ENCODE results near the gene LPAR6. TPM values are rescaled to one million over a fixed set of nuclear protein-coding genes. Genes with fewer than 3 reads are reported as not detected.

Gene LPAR6
- total RNA-seq, 1 donor from 2014 or later = 98.0 TPM

DNA sequence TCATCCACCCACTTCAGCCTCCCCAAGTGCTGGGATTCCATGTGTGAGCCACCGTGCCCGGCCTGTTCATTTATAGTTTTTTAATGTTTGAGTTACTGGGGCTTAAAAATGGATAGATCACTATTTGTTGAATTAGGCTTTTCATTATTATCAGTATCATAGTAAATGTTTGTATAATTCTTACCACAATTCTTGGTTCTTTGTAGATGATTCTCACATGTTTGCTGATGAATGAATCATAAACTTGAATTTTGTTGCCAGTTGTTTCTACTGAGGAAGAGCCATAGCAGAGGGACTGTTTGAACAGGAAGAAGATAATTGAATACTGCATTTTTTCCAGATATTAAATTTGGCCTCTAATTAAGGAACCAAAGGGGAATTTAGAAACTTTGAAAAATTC, 2.6 kb upstream of the LPAR6 start:
- DNase-seq (ENCODE audit: low spot score) = no peak
- Mint-ChIP-seq H3K4me1 (ENCODE audit: unreplicated experiment) (peaks cover 11% of the 10 kb centered on the region), H3K36me3 (ENCODE audit: low read depth, unreplicated experiment) (peaks cover 53% of the 10 kb centered on the region), H3K4me3 (ENCODE audit: unreplicated experiment) (peak overlapping the region; percentile 82), H3K9me3 (ENCODE audit: unreplicated experiment) (peaks cover 8% of the 10 kb centered on the region), H3K27ac (ENCODE audit: unreplicated experiment) (no peak overlapping the region), H3K27me3 (ENCODE audit: unreplicated experiment) (no peaks in the 10 kb centered on the region)
- TF ChIP-seq, protein P1, sequence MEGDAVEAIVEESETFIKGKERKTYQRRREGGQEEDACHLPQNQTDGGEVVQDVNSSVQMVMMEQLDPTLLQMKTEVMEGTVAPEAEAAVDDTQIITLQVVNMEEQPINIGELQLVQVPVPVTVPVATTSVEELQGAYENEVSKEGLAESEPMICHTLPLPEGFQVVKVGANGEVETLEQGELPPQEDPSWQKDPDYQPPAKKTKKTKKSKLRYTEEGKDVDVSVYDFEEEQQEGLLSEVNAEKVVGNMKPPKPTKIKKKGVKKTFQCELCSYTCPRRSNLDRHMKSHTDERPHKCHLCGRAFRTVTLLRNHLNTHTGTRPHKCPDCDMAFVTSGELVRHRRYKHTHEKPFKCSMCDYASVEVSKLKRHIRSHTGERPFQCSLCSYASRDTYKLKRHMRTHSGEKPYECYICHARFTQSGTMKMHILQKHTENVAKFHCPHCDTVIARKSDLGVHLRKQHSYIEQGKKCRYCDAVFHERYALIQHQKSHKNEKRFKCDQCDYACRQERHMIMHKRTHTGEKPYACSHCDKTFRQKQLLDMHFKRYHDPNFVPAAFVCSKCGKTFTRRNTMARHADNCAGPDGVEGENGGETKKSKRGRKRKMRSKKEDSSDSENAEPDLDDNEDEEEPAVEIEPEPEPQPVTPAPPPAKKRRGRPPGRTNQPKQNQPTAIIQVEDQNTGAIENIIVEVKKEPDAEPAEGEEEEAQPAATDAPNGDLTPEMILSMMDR (IDR thresholded peaks at IDR 0.05; ENCODE audit: unreplicated experiment) = no peak

DNA sequence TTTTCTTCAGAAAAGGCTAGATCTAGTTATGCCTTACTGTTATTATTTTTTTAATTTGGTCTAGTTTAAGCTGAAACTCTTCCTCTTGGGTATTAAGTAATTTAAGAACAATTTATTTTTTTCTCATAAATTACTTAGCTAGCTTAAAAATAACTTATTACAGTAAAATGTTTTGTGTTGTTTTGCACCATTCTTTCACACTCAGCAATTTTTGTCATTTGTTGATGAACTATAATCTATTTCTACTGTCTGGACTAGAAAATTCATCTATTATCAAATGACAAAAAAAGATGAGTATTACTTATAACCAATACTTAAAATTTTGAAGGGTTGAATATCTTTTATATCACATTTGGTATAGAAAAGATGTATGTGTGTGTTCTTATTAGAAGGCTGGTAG, 1.6 kb upstream of the LPAR6 start:
- H3K36me3 Mint-ChIP-seq (ENCODE audit: low read depth, unreplicated experiment) = peaks cover 52% of the 10 kb centered on the region
- H3K4me1 Mint-ChIP-seq (ENCODE audit: unreplicated experiment) = peaks cover 11% of the 10 kb centered on the region
- H3K27me3 Mint-ChIP-seq (ENCODE audit: unreplicated experiment) = no peaks in the 10 kb centered on the region

DNA sequence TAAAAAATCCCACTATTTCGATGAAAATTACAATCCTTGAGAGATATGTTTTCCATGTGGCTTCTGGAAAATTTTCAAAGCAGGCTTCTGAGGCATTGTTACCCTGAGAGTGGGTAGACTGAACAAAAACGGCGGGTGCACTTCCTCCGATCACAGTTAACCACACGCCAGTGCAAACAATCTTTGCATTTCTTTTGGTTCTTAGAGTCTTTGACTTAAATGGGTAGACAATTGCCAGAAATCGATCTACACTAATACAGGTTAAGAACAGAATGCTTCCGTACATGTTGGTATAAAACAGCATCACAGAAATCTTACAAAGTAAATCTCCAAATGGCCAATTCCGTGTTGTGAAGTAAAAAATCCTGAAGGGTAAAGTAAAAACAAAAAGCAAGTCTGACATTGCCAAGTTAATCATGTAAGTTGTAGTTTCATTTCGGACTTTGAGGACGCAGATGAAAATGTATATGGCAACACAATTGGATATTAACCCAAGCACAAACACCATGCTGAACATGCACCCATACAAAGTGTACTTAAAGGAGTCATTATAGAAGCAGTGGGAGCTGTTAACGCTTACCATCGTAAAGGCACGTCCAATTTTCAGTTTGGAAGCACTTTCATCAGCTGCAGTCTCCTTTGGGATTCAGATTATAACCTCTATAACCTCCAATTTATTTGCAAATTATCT, 927 bp downstream of the LPAR6 start:
- TF ChIP-seq, protein P1 (IDR thresholded peaks at IDR 0.05; ENCODE audit: unreplicated experiment) = no peak
- Mint-ChIP-seq H3K27me3 (ENCODE audit: unreplicated experiment) (no peaks in the 10 kb centered on the region), H3K36me3 (ENCODE audit: low read depth, unreplicated experiment) (peaks cover 35% of the 10 kb centered on the region), H3K4me1 (ENCODE audit: unreplicated experiment) (peaks cover 23% of the 10 kb centered on the region), H3K9me3 (ENCODE audit: unreplicated experiment) (no peaks in the 10 kb centered on the region), H3K4me3 (ENCODE audit: unreplicated experiment) (peak overlapping the region; percentile 100), H3K27ac (ENCODE audit: unreplicated experiment) (peak overlapping the region; percentile 99)
- no peak for DNase-seq (ENCODE audit: low spot score)

More for the DNA sequence above, 1.6 kb upstream of the LPAR6 start:
- H3K27ac Mint-ChIP-seq (ENCODE audit: unreplicated experiment) = no peak overlapping the region
- TF ChIP-seq, protein P1 (IDR thresholded peaks at IDR 0.05; ENCODE audit: unreplicated experiment) = no peak
- H3K9me3 Mint-ChIP-seq (ENCODE audit: unreplicated experiment) = peaks cover 8% of the 10 kb centered on the region
- no peak overlapping the region for H3K4me3 Mint-ChIP-seq (ENCODE audit: unreplicated experiment)
- DNase-seq (ENCODE audit: low spot score) = no peak

DNA sequence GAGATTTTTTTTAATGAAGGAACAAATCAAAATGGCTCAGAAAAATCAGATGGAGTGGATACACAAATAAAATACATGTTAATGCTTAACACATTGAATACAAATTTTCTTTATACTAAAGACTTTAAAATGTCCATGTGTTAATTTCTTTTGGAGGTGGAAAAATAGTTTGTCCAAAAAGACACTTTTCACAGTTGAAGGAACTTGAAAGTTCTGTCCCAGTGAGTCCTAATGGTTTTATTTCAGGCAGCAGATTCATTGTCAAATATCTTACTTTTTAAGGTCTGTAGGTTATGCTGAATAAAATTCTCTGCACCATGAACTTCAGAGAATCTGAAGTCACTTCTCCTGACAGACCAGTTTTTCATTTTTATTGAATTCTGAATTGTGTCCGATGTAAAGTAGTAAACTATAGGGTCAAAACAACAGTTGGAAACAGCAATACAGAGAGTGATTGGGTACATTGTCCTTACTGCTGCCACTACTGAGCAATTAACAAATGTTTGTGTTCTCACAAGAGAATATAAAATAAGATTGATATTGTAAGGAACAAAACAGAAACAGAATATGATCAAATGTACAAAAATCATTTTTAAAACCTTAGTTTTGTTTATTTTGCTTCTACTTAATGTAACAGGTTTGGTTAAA, 1.6 kb downstream of the LPAR6 start:
- Mint-ChIP-seq H3K4me3 (ENCODE audit: unreplicated experiment) (peak overlapping the region; percentile 100), H3K27ac (ENCODE audit: unreplicated experiment) (peak overlapping the region; percentile 99), H3K27me3 (ENCODE audit: unreplicated experiment) (no peaks in the 10 kb centered on the region), H3K9me3 (ENCODE audit: unreplicated experiment) (no peaks in the 10 kb centered on the region), H3K36me3 (ENCODE audit: low read depth, unreplicated experiment) (peaks cover 32% of the 10 kb centered on the region), H3K4me1 (ENCODE audit: unreplicated experiment) (peaks cover 25% of the 10 kb centered on the region)
- DNase-seq (ENCODE audit: low spot score) = no peak
- TF ChIP-seq, protein P1 (IDR thresholded peaks at IDR 0.05; ENCODE audit: unreplicated experiment) = no peak

DNA sequence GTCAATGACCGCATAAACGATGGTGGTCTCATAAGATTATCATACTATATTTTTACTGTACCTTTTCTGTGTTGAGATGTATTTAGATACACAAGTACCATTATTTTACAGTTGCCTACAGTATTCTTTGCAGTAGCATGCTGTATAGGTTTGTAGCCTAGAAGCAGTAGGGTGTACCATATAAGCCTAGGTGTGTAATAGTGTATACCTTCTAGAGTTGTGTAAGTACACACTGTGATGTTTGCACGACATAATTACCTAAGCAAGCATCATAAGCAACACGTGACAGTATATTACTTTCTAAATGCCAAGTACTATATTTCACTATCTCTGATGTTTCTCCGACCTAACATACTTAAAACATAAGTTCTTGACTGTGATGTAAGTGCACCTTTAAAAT, 2.7 kb downstream of the LPAR6 start:
- Mint-ChIP-seq H3K9me3 (ENCODE audit: unreplicated experiment) (no peaks in the 10 kb centered on the region), H3K36me3 (ENCODE audit: low read depth, unreplicated experiment) (peaks cover 23% of the 10 kb centered on the region), H3K27ac (ENCODE audit: unreplicated experiment) (peak overlapping the region; percentile 93), H3K27me3 (ENCODE audit: unreplicated experiment) (peaks cover 2% of the 10 kb centered on the region), H3K4me1 (ENCODE audit: unreplicated experiment) (peaks cover 25% of the 10 kb centered on the region), H3K4me3 (ENCODE audit: unreplicated experiment) (peak overlapping the region; percentile 100)
- no peak for DNase-seq (ENCODE audit: low spot score)
- TF ChIP-seq, protein P1 (IDR thresholded peaks at IDR 0.05; ENCODE audit: unreplicated experiment) = no peak

Data from endothelial cell (in vitro differentiated cells).